ENCODE data around the gene ULK4. TPM values are rescaled to one million over a fixed set of nuclear protein-coding genes. Genes with fewer than 3 reads are reported as not detected.

ULK4 gene
- total RNA-seq, 1 experiment from 2014 or later, result 14.3 TPM

GRCh38 chr3:41989518-41989917 lies 27.6 kb upstream of the ULK4 start:
- Histone ChIP-seq H3K4me1 (ENCODE audit: control insufficient read depth, insufficient read depth, low read length) (no peaks in the 10 kb centered on the region), H3K4me3 (ENCODE audit: low read depth in 2 of 2, low read length in 2 of 2) (no peak overlapping the region), H3K27ac (ENCODE audit: low read length) (no peak overlapping the region), H3K9me3 (ENCODE audit: control insufficient read depth, insufficient read depth, low read depth, low read length) (no peaks in the 10 kb centered on the region), H3K36me3 (ENCODE audit: control insufficient read depth, insufficient read depth, low read length) (no peaks in the 10 kb centered on the region), H3K27me3 (ENCODE audit: control insufficient read depth, insufficient read depth, low read length) (no peaks in the 10 kb centered on the region)
- in situ Hi-C loops (cut with HindIII; ENCODE audit: low pct_unique_long_range_greater_than_20kb, low sequenced_read_pairs) (no loop called here), intact Hi-C loops (cut with micrococcal nuclease; ENCODE audit: unreplicated experiment) (no loop called here)
- DNase-seq (ENCODE audit: low read depth, low spot score) (no peak), ATAC-seq (no peak)
- POLR2A ChIA-PET, result interaction anchor here (0.7 kb wide), 1 partner anchor 103 kb away, joined by 7 read pairs; no protein-coding TSS in a partner anchor
- no peak for TF ChIP-seq REST (IDR thresholded peaks at IDR 0.05; ENCODE audit: insufficient read depth in 1 of 2, low read depth in 2 of 2, low read length in 1 of 2)
- no peak for TF ChIP-seq SIN3A (IDR thresholded peaks at IDR 0.05; ENCODE audit: borderline replicate concordance, insufficient read depth, low read depth, low read length)
- no peak for TF ChIP-seq CTCF (IDR thresholded peaks at IDR 0.05)
- no peak for TF ChIP-seq POLR2AphosphoS5 (IDR thresholded peaks at IDR 0.05; ENCODE audit: low read depth, low read length)
- TF ChIP-seq TCF7L2 (IDR thresholded peaks at IDR 0.05; ENCODE audit: low read depth, low read length), result no peak
- BruUV-seq (replicated peaks), result no TSS peak
- CTCF ChIA-PET, result no interaction called here

GRCh38 chr3:41987627-41988026 lies 25.7 kb upstream of the ULK4 start:
- ATAC-seq, result no peak
- DNase-seq (ENCODE audit: low read depth, low spot score), result no peak
- ChIA-PET POLR2A (no interaction called here), CTCF (no interaction called here)
- Histone ChIP-seq H3K4me1 (ENCODE audit: control insufficient read depth, insufficient read depth, low read length) (no peaks in the 10 kb centered on the region), H3K4me3 (ENCODE audit: low read depth in 2 of 2, low read length in 2 of 2) (no peak overlapping the region), H3K27me3 (ENCODE audit: control insufficient read depth, insufficient read depth, low read length) (no peaks in the 10 kb centered on the region), H3K9me3 (ENCODE audit: control insufficient read depth, insufficient read depth, low read depth, low read length) (no peaks in the 10 kb centered on the region), H3K36me3 (ENCODE audit: control insufficient read depth, insufficient read depth, low read length) (no peaks in the 10 kb centered on the region), H3K27ac (ENCODE audit: low read length) (no peak overlapping the region)
- TF ChIP-seq SIN3A (IDR thresholded peaks at IDR 0.05; ENCODE audit: borderline replicate concordance, insufficient read depth, low read depth, low read length) (no peak), POLR2AphosphoS5 (IDR thresholded peaks at IDR 0.05; ENCODE audit: low read depth, low read length) (no peak), CTCF (IDR thresholded peaks at IDR 0.05) (no peak), TCF7L2 (IDR thresholded peaks at IDR 0.05; ENCODE audit: low read depth, low read length) (no peak), REST (IDR thresholded peaks at IDR 0.05; ENCODE audit: insufficient read depth in 1 of 2, low read depth in 2 of 2, low read length in 1 of 2) (no peak)
- no TSS peak for BruUV-seq (replicated peaks)
- intact Hi-C loops (cut with micrococcal nuclease; ENCODE audit: unreplicated experiment) (no loop called here), in situ Hi-C loops (cut with HindIII; ENCODE audit: low pct_unique_long_range_greater_than_20kb, low sequenced_read_pairs) (no loop called here)
